ENCODE results near the gene TBC1D2. TPM values are rescaled to one million over a fixed set of nuclear protein-coding genes. Genes with fewer than 3 reads are reported as not detected.
A peak's percentile ranks its signal among the peaks of the same experiment; 100 is the strongest.

TBC1D2 gene
- total and polyA plus RNA-seq, 2 donors (not counting 1 experiment from before 2014, with no cell fraction given) = 7.5 to 24.9 TPM

GRCh38 chr9:98209530-98209929 is 45.9 kb downstream of the TBC1D2 start:
- Histone ChIP-seq H2AFZ (ENCODE audit: low read length) (no peak overlapping the region), H3K4me1 (ENCODE audit: control insufficient read depth, extremely low read depth, insufficient read depth, low read length) (no peaks in the 10 kb centered on the region), H3K9me3 (ENCODE audit: control insufficient read depth, insufficient read depth, low read depth, low read length) (no peaks in the 10 kb centered on the region), H3K4me2 (ENCODE audit: extremely low read depth, insufficient read depth, low read length) (no peak overlapping the region), H4K20me1 (ENCODE audit: control insufficient read depth, extremely low read depth, insufficient read depth, low read length) (no peaks in the 10 kb centered on the region), H3K27ac (ENCODE audit: insufficient read depth, low read length) (no peak overlapping the region), H3K9ac (ENCODE audit: insufficient read depth, low read length) (no peak overlapping the region), H3K36me3 (ENCODE audit: control insufficient read depth, insufficient read depth, low read length) (peaks cover 12% of the 10 kb centered on the region), H3K4me3 (replicated peaks in 1 of 4; ENCODE audit: control extremely low read depth in 1 of 4, insufficient read depth in 1 of 4, low read depth in 3 of 4, low read length in 4 of 4) (no peak overlapping the region), H3K79me2 (ENCODE audit: control insufficient read depth, insufficient read depth, low read length) (no peaks in the 10 kb centered on the region), H3K27me3 (ENCODE audit: control insufficient read depth, insufficient read depth, low read length) (no peaks in the 10 kb centered on the region)
- TF ChIP-seq, protein P1, sequence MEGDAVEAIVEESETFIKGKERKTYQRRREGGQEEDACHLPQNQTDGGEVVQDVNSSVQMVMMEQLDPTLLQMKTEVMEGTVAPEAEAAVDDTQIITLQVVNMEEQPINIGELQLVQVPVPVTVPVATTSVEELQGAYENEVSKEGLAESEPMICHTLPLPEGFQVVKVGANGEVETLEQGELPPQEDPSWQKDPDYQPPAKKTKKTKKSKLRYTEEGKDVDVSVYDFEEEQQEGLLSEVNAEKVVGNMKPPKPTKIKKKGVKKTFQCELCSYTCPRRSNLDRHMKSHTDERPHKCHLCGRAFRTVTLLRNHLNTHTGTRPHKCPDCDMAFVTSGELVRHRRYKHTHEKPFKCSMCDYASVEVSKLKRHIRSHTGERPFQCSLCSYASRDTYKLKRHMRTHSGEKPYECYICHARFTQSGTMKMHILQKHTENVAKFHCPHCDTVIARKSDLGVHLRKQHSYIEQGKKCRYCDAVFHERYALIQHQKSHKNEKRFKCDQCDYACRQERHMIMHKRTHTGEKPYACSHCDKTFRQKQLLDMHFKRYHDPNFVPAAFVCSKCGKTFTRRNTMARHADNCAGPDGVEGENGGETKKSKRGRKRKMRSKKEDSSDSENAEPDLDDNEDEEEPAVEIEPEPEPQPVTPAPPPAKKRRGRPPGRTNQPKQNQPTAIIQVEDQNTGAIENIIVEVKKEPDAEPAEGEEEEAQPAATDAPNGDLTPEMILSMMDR (conservative IDR thresholded peaks at IDR 0.05 in 1 of 2, IDR thresholded peaks at IDR 0.05 in 1 of 2; ENCODE audit: low read depth in 1 of 2, low read length in 2 of 2) = no peak
- TF ChIP-seq EZH2 (IDR thresholded peaks at IDR 0.05; ENCODE audit: low read length, missing control alignments) = no peak
- DNase-seq (ENCODE audit: low read depth in 2 of 2) = no peak

GRCh38 chr9:98208635-98209034 is 46.8 kb downstream of the TBC1D2 start:
- no peak overlapping the region for H3K4me2 ChIP-seq (ENCODE audit: extremely low read depth, insufficient read depth, low read length)
- TF ChIP-seq, protein P1 (conservative IDR thresholded peaks at IDR 0.05 in 1 of 2, IDR thresholded peaks at IDR 0.05 in 1 of 2; ENCODE audit: low read depth in 1 of 2, low read length in 2 of 2) = no peak
- TF ChIP-seq EZH2 (IDR thresholded peaks at IDR 0.05; ENCODE audit: low read length, missing control alignments) = no peak
- no peaks in the 10 kb centered on the region for H3K27me3 ChIP-seq (ENCODE audit: control insufficient read depth, insufficient read depth, low read length)
- H2AFZ ChIP-seq (ENCODE audit: low read length) = no peak overlapping the region
- peaks cover 12% of the 10 kb centered on the region for H3K36me3 ChIP-seq (ENCODE audit: control insufficient read depth, insufficient read depth, low read length)
- H3K4me1 ChIP-seq (ENCODE audit: control insufficient read depth, extremely low read depth, insufficient read depth, low read length) = no peaks in the 10 kb centered on the region
- H3K4me3 ChIP-seq (replicated peaks in 1 of 4; ENCODE audit: control extremely low read depth in 1 of 4, insufficient read depth in 1 of 4, low read depth in 3 of 4, low read length in 4 of 4) = no peak overlapping the region
- H3K9ac ChIP-seq (ENCODE audit: insufficient read depth, low read length) = no peak overlapping the region
- no peak overlapping the region for H3K27ac ChIP-seq (ENCODE audit: insufficient read depth, low read length)
- no peaks in the 10 kb centered on the region for H3K79me2 ChIP-seq (ENCODE audit: control insufficient read depth, insufficient read depth, low read length)
- no peaks in the 10 kb centered on the region for H3K9me3 ChIP-seq (ENCODE audit: control insufficient read depth, insufficient read depth, low read depth, low read length)
- DNase-seq (ENCODE audit: low read depth in 2 of 2) = no peak
- H4K20me1 ChIP-seq (ENCODE audit: control insufficient read depth, extremely low read depth, insufficient read depth, low read length) = no peaks in the 10 kb centered on the region

GRCh38 chr9:98207606-98208005 is 47.8 kb downstream of the TBC1D2 start:
- no peak for DNase-seq (ENCODE audit: low read depth in 2 of 2)
- Histone ChIP-seq H3K4me2 (ENCODE audit: extremely low read depth, insufficient read depth, low read length) (no peak overlapping the region), H3K9ac (ENCODE audit: insufficient read depth, low read length) (no peak overlapping the region), H3K79me2 (ENCODE audit: control insufficient read depth, insufficient read depth, low read length) (no peaks in the 10 kb centered on the region), H3K27ac (ENCODE audit: insufficient read depth, low read length) (no peak overlapping the region), H3K9me3 (ENCODE audit: control insufficient read depth, insufficient read depth, low read depth, low read length) (no peaks in the 10 kb centered on the region), H4K20me1 (ENCODE audit: control insufficient read depth, extremely low read depth, insufficient read depth, low read length) (no peaks in the 10 kb centered on the region), H3K27me3 (ENCODE audit: control insufficient read depth, insufficient read depth, low read length) (no peaks in the 10 kb centered on the region), H3K4me3 (replicated peaks in 1 of 4; ENCODE audit: control extremely low read depth in 1 of 4, insufficient read depth in 1 of 4, low read depth in 3 of 4, low read length in 4 of 4) (no peak overlapping the region), H2AFZ (ENCODE audit: low read length) (no peak overlapping the region), H3K36me3 (ENCODE audit: control insufficient read depth, insufficient read depth, low read length) (peaks cover 11% of the 10 kb centered on the region), H3K4me1 (ENCODE audit: control insufficient read depth, extremely low read depth, insufficient read depth, low read length) (no peaks in the 10 kb centered on the region)
- TF ChIP-seq EZH2 (IDR thresholded peaks at IDR 0.05; ENCODE audit: low read length, missing control alignments) = no peak
- TF ChIP-seq, protein P1 (conservative IDR thresholded peaks at IDR 0.05 in 1 of 2, IDR thresholded peaks at IDR 0.05 in 1 of 2; ENCODE audit: low read depth in 1 of 2, low read length in 2 of 2) = peak in 1 of 2 donors; percentile 10

Data from fibroblast of lung (primary cell).